Peyer's patch (tissue), 4 donors: ENCODE data around the gene HMG20B. TPM values are rescaled to one million over a fixed set of nuclear protein-coding genes. Genes with fewer than 3 reads are reported as not detected.
A peak's percentile ranks its signal among the peaks of the same experiment; 100 is the strongest.

Source experiments
- DNase-seq, 3 donors: peaks; one replicate each; pipeline ENCODE4 v3.0.0-alpha.2; 2017 to 2019
- H3K27ac ChIP-seq, 4 donors: fragments of 200-600 bp; sonication (generic); one replicate each; pipeline ENCODE4 v1.5.1; 2016 to 2019
- H3K27me3 ChIP-seq, 2 donors: fragments of 200-600 bp; sonication (generic); one replicate each; pipeline ENCODE4 v1.5.1; 2019
- H3K36me3 ChIP-seq, 3 donors: fragments of 200-600 bp; sonication (generic); one replicate each; pipeline ENCODE4 v1.5.1; 2016 to 2019
- H3K4me1 ChIP-seq, 4 donors: fragments of 200-600 bp; sonication (generic); one replicate each; pipeline ENCODE4 v1.5.1; 2016 to 2019
- H3K4me3 ChIP-seq, 4 donors: fragments of 200-600 bp; sonication (generic); 1 replicate in 3 of 4; 2 replicates in 1 of 4; pipeline ENCODE4 v1.5.1; 2016 to 2019; ENCODE audit warnings: mild to moderate bottlenecking in 1 of 4
- H3K9me3 ChIP-seq, 4 donors: fragments of 200-600 bp; sonication (generic); one replicate each; pipeline ENCODE4 v1.5.1; 2016 to 2019; ENCODE audit warnings: mild to moderate bottlenecking in 1 of 4
- CTCF ChIP-seq, 6 experiments: fragments of 450-650 bp in 4 of 6; fragments of 200-600 bp in 2 of 6; sonication (generic) in 1 of 6; IDR thresholded peaks; one replicate each; pipeline ENCODE4 v1.5.1; 2017 to 2019; ENCODE audit warnings: antibody characterized with exemption in 6 of 6, mild to moderate bottlenecking in 3 of 6, moderate library complexity in 1 of 6
- POLR2A ChIP-seq, 2 donors: fragments of 450-650 bp; IDR thresholded peaks; one replicate each; pipeline ENCODE4 v1.5.1; 2017; ENCODE audit warnings: antibody characterized with exemption in 2 of 2, mild to moderate bottlenecking in 2 of 2, moderate library complexity in 2 of 2
- total RNA-seq, 4 donors: library from RNA; depleted of rRNA; stranded (reverse); fragments of >200 nt; gene quantifications; one replicate each; pipeline ENCODE4 v1.1.0, GENCODE V29; 2016

The HMG20B gene
- total RNA-seq, 4 donors from 2014 or later, result 70.4 to 236 (median 117) TPM

DNA sequence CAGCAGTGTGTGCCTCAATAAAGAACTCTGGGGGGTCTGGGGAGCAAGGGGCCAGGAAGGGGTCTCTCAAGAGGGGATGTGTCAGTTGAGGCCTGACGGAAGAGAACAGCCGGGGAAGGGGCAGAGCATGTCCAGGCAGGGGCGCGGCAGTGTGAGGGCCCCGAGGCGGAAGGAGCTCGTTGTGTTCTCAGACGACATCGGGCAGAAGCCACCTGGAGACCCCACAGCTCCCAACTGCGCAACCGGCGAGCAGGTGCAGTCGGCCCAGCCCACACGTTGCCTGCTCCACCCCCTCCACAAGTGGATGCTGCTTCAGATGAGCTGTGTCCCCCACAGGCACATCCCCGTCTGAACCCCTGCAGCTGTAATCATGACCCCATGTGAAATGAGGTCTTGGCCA is 48.9 kb downstream of the HMG20B start:
- Histone ChIP-seq H3K4me3 (no peak overlapping the region), H3K9me3 (no peaks in the 10 kb centered on the region), H3K27me3 (no peaks in the 10 kb centered on the region), H3K36me3 (peaks cover 0 to 53% (median 0%) of the 10 kb centered on the region in 3 donors), H3K4me1 (peaks cover 0 to 30% (median 8%) of the 10 kb centered on the region in 4 donors), H3K27ac (no peak overlapping the region)
- no peak for TF ChIP-seq CTCF (IDR thresholded peaks at IDR 0.05)
- DNase-seq, result no peak

GRCh38 chr19:3622224-3622623 is 49.5 kb downstream of the HMG20B start:
- no peak overlapping the region for H3K4me3 ChIP-seq
- H3K4me1 ChIP-seq, result peaks cover 0 to 30% (median 8%) of the 10 kb centered on the region in 4 donors
- H3K27ac ChIP-seq, result no peak overlapping the region
- H3K36me3 ChIP-seq, result peaks cover 0 to 49% (median 0%) of the 10 kb centered on the region in 3 donors
- no peaks in the 10 kb centered on the region for H3K9me3 ChIP-seq
- TF ChIP-seq POLR2A (IDR thresholded peaks at IDR 0.05) (no peak), CTCF (IDR thresholded peaks at IDR 0.05) (no peak)
- no peak for DNase-seq
- no peaks in the 10 kb centered on the region for H3K27me3 ChIP-seq

DNA sequence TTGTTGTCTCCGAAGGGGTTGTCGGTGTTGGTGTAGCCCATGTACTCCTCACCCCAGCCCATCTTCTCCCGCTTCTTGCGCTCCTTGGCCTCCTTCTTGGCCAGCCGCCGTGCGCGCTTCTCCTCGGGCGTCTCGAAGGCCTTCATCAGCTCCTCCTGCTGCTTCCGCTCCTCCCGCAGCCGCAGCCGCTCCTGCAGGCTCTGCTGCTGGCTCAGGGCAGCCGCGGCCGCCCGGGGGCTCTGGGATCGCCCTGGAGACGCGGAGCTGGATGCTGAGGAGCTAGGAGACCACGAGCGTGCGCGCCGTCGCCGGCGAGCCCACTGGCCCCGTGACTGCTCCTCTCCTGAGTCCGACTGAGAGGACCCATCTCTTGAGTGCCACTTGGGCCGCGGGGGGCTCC is 51.0 kb downstream of the HMG20B start:
- DNase-seq, result no peak
- Histone ChIP-seq H3K9me3 (no peaks in the 10 kb centered on the region), H3K27ac (no peak overlapping the region), H3K4me1 (peaks cover 0 to 19% (median 8%) of the 10 kb centered on the region in 4 donors), H3K36me3 (peaks cover 0 to 44% (median 0%) of the 10 kb centered on the region in 3 donors), H3K4me3 (no peak overlapping the region), H3K27me3 (no peaks in the 10 kb centered on the region)
- no peak for TF ChIP-seq POLR2A (IDR thresholded peaks at IDR 0.05)
- TF ChIP-seq CTCF (IDR thresholded peaks at IDR 0.05), result no peak

- peaks cover 0 to 19% (median 8%) of the 10 kb centered on the region in 4 donors for H3K4me1 ChIP-seq
- H3K27ac ChIP-seq, result peak overlapping the region; percentile 90 to 98 (median 92)
- TF ChIP-seq POLR2A (IDR thresholded peaks at IDR 0.05), result no peak
- TF ChIP-seq CTCF (IDR thresholded peaks at IDR 0.05), result no peak
- no peaks in the 10 kb centered on the region for H3K9me3 ChIP-seq
- no peak for DNase-seq
- peak overlapping the region; percentile 83 to 100 (median 90) for H3K4me3 ChIP-seq
- no peaks in the 10 kb centered on the region for H3K27me3 ChIP-seq
- H3K36me3 ChIP-seq, result peaks cover 0 to 28% (median 0%) of the 10 kb centered on the region in 3 donors
These were observed 53.3 kb downstream of the HMG20B start for GRCh38 chr19:3625996-3626472.

- no peaks in the 10 kb centered on the region for H3K9me3 ChIP-seq
- H3K4me3 ChIP-seq, result peak within 1 kb of the TSS; percentile 83 to 100 (median 90)
- TF ChIP-seq CTCF (IDR thresholded peaks at IDR 0.05) (peak in 2 of 6 experiments; percentile 14 to 21), POLR2A (IDR thresholded peaks at IDR 0.05) (peak; percentile 68 to 78)
- peak within 1 kb of the TSS; percentile 90 to 98 (median 92) for H3K27ac ChIP-seq
- H3K4me1 ChIP-seq, result peaks cover 0 to 19% (median 8%) of the 10 kb centered on the region in 4 donors
- DNase-seq, result peak; percentile 98 to 99 (median 99)
- H3K27me3 ChIP-seq, result no peaks in the 10 kb centered on the region
- peaks cover 0 to 29% (median 0%) of the 10 kb centered on the region in 3 donors for H3K36me3 ChIP-seq
These were observed 54.0 kb downstream of the HMG20B start, which contains the start of gene CACTIN for GRCh38 chr19:3626473-3627350. CACTIN (minus strand) TSS chr19:3626790; CDS start chr19:3626762, 28 bp downstream.
